GM11168 (cell line): ENCODE data around the gene NCOA1.
"Not testable (repeated sequence)": the region's sequence is repeated elsewhere in the genome, so short reads cannot be mapped to it uniquely, and the experiment has no call there.

Source experiments
- in situ Hi-C: fragments of 300-500 bp; cut with MboI; formaldehyde crosslinking; loops from one replicate; pipeline ENCODE4 v1.12.0; 2022; ENCODE audit warnings: low sequenced_read_pairs; ENCODE audit not compliant: unreplicated experiment

NCOA1 gene

DNA sequence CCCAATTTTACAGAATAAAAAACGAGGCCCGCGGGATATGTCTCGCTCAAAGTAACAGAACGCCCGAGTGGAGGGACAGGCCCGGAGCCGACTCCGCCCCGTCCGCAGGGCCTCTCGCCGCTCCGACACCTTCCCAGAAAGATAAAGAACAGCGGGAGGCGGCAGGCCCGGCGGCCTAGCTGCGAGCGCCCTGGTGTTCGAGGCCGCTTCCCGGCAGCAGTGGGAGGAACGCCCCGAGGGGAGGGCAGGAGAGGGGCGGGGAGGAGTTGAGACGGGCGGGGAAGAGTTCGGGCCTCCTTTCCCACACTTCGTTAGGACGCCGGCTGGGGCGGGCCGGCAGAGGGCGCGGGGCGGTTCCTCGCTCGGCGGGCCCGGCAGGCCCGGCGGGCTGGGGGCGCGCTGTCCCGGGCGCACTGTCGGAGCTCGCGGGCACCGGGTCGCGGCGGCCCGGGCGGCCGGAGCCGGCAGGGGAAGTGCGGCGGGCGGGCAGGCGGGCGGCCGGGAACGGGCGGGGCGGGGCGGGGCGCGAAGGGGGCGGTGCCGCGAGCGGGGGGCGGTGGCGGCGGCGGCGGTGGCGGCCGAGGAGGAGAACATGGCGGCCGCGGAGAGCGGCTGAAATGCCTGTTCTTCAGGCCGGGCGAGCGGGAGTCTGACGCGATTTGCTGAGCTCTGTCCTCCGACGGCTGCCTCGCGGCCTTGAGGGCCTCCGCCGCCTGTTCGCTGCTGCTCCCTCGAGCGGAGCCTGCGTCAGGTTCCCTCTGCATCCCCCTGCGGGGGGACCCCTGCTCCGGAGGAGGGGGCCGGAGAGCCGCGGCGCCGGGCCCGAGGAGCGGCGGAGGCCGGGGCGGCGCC, at the start of gene NCOA1:
Gene NCOA1, plus strand, starts transcription at position 565 of the 852 bp plus-strand sequence. CDS start 167,424 bp downstream, outside the sequence.
- in situ Hi-C loops, result no loop called here

DNA sequence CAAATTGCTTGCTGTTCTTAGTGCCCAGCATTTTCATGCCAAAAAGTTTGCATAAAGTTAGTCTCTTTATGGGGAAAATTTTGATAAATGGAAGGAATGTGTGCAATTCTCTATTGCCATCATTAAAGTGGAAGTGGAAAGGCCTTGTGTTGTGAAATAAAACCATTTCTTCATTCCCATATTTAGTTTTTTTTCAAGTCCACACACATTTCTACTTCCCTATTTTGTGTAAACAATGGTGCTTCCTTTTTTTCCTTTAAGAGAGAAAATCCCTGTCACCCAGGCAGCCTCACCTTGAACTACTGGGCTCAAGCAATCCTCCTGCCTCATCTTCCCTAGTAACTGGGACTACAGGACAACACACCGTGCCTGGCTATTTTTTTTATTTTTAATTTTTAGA, 42.3 kb upstream of the NCOA1 start:
- in situ Hi-C loops, result no loop called here

GRCh38 chr2:24449344-24449743, 41.7 kb upstream of the NCOA1 start:
- in situ Hi-C loops, result no loop called here

GRCh38 chr2:24451805-24452501, 39.1 kb upstream of the NCOA1 start:
- in situ Hi-C loops, result no loop called here

DNA sequence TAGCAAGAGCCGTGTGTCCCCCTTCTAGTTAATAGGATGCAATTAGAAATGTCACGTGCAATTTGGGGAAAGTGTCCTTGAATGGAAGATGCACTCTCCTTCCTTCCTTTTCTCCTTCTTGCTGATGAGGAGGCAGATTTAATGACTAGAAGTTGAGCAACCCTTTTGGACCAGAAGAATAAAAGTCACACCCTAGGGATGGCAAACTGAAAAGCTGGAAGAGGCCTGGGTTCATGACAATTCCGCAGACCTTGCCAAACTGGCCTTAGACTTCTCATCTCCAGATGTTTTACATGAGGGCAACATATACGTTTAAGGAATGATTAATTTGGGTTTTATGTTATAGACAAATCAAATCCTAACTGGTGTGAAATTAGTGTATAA, 38.6 kb upstream of the NCOA1 start:
- in situ Hi-C loops, result no loop called here

- in situ Hi-C loops, result no loop called here
These were observed 37.5 kb upstream of the NCOA1 start for GRCh38 chr2:24453379-24454073.

DNA sequence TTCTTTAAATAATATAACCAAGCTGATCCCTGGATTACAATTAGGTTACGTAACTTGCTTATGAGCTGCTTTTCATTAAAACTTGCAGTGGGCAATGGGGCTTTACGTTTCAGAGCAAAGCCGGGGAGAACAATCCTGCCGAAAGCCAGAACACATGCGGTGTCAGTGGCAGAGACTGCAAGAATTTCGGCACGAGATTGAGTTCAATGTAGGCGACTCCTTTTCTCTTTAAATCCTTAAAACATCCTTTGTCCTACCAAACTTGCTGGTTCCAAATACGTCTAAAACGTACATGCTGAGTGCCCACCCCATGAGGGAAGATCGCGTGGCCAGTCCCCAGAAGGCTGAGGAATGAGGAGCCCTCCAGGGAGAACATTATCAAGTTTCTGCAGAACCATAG, 36.8 kb upstream of the NCOA1 start:
- in situ Hi-C loops, result no loop called here

DNA sequence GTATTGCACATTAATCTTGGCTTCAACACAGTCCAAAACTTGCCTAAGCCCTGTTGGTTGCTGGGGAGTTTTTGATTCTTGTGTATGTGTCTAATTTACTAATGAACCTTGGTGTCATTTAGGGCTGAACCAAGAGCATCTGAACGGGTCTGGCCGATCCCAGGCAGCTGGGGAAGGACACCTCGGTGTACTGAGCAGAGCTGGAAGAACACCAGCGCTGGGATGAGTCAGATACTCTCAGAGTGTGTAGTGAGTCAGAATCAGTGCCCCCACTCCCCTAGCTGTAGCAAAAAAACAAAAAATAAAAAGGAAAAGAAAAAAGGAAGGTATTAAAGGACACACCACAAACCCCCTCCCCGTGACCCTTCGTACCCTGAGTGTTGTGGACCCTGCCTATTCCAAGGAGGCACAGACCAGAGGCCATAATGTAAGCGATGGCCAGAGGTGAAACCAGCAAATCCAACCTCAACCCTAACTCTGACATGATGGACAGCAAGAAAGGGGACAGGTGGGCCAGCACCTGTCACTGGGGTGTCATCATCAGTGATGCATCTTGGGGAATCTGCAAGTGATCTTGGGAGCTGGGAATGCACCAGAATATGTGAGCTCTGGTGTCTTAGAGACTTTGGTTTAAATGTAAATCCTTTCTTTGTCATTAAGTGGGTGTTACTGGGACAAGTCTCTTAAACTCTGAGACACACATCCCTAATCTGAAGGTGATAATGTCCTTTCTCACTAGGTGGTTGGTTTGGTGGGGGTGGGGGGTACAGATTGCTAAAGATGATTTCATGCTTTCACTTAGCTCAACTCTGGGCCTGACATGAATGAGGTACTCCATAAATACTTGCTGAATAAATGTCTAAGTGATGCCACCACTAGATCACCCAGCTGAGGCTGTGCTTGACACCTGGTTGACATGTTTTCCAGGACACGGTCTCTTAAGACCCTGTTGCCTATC, 34.2 kb upstream of the NCOA1 start:
- in situ Hi-C loops, result no loop called here

- in situ Hi-C loops, result no loop called here
These were observed 33.2 kb upstream of the NCOA1 start for GRCh38 chr2:24457696-24458386.

DNA sequence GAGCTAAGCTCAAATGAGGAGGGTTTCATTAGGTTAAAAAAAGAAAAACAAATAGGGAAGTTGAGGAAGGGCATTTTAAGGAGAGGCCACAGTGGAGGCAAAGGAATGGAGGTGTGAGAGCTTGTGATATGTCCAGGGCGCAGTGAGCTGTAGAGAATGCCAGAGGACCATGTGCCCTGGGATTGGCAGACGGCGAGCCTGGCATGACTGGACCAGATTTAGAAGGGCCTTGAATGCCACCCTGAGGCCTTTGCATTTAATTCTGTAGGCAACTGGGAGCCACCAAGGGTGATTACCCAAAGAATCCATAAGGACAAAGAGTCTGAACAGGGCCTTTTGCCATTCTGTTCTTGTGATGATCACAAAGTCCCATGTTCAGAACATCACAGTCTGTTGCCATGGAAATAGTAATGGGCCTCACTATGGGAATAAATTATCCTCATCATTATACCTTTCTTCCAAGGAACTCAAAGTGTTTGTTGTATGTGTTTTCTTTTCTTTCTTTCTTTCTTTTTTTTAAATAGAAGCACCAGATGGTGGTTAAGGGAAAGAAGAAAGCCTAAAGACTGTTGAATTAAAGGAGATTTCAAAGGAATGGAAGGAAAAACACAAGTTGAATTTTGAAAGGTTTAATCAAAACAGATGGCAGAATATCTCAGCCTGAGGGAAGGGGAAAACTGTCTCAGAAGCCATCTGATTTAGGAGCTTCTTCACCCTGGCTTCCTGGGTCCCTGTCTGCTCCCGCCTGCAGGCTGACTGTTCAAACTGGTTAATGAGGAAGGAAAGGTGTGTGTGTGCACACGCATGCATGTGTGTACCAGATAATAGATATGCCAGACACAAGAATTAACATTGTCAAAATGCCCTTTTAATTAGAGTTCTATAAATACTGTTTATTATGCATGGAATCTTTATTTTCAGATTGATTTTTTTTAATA, 31.6 kb upstream of the NCOA1 start:
- in situ Hi-C loops, result no loop called here

GRCh38 chr2:24461685-24462084, 29.4 kb upstream of the NCOA1 start:
- in situ Hi-C loops, result no loop called here

DNA sequence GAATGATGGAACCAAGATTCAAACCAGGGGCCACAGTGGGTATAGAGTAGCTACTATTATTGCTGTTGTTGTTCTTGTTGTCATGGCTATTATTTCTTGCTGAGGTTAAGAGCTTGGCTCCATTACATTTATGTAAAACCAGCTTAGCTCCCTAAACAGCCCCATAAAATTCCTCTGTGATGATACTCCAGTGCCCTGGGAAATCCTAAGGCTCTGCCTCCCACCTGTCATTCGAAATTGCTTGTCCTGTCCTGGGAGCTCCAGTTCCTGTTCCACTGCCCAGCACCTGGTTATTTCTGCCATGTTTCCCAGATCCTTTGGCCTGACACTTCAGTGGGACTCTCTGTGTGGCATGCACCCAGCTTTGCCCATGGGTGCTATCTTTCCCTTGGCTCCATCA, 27.8 kb upstream of the NCOA1 start:
- in situ Hi-C loops, result no loop called here

DNA sequence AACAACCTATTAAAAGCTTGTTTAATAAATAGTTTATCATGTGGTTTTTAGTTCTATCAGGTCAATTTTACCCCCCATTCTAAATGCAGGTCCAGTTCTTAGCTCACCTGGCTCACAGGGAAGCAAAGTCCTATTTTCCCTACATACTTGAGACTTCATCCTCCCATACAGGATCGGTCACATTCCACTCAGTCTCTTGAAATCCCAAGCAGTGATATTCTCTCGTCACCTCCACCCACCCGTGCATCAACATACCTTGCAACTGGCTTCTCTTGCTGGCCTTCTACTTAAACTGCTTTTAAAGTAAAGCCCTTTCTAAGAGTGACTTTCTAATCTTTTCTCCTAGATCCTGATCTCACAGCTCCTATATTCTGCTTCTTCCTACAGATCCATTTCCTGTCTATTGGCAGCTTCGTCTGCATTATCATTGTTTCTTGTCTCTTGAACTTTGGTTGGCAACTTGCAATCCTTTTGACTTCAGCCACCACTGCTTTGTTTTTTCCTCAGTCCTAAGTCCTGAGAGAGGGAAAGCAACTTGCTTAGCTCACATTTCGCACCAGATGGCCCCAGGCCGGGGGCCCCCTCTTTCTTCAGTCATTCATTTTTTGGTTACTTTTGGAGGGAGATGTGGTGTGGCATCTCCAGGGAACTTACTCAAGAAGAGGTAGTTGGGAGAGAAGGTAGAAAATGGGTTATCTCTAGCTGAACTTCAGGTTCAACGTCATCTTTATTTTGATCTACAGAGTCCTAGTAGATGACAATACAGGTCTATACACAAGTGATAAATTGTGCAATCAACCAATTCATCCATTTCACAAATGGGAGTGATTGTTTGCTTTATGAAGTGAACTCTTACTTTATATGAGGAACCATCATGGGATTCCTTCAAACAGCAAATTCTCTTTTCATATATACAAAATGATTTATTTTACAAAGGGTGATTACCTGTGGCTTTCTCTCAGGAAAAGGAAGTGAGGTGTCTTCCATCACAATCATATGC, 23.9 kb upstream of the NCOA1 start:
- in situ Hi-C loops, result no loop called here

DNA sequence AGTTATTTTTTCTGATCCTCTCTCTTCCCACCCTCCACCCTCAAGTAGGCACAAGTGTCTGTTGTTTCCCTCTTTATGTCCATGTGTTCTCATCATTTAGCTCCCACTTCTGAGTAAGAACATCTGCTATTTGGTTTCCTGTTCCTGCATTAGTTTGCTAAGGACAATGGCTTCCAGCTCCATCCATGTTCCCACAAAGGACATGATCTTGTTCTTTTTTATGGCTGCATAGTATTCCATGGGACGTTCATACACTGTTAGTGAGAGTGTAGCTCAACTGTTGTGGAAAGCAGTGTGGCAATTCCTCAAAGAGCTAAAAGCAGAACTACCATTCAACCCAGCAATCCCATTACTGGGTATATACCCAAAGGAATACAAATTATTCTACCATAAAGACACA, 22.6 kb upstream of the NCOA1 start:
- in situ Hi-C loops, result not testable (repeated sequence)

GRCh38 chr2:24469148-24469650, 21.9 kb upstream of the NCOA1 start:
- in situ Hi-C loops, result no loop called here

GRCh38 chr2:24471662-24472061, 19.4 kb upstream of the NCOA1 start:
- in situ Hi-C loops, result no loop called here

GRCh38 chr2:24472416-24472815, 18.6 kb upstream of the NCOA1 start:
- in situ Hi-C loops, result no loop called here
